LNCAP (cell line): ENCODE measurements around the gene WDR3.

Experiments used
- CTCF ChIP-seq: fragments of 450-650 bp; IDR thresholded peaks from 2 replicates; pipeline ENCODE4 v1.5.1; 2017; ENCODE audit warnings: mild to moderate bottlenecking

Gene WDR3

GRCh38 chr1:118013336-118013735 lies 83.8 kb downstream of the WDR3 start:
- no peak for TF ChIP-seq CTCF

DNA sequence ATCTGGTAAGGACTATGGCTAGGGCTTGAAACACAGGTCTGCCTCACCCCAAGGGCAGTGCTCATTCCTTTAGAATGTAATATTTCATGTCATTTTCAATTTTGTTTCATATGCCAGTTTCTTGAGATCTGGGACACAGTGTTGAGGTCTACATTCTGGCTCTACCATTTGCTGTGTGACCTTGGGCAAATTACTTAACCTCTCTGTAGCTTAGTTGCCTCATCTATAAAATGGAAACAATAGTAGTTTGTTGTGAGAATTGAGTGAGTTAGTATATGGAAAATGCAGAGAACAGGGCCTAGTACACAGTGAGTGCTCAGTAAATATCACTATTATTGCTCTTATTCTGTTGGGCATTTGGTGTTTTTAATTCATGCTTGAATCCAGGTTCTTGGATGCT lies 84.4 kb downstream of the WDR3 start:
- TF ChIP-seq CTCF = no peak
